GM18861 (cell line): ENCODE measurements around the gene SCMH1.
"Not testable (repeated sequence)": the region's sequence is repeated elsewhere in the genome, so short reads cannot be mapped to it uniquely, and the experiment has no call there.

Source experiments
- ATAC-seq: cut with Tn5 transposase; IDR thresholded peaks from one replicate; pipeline ENCODE4 v1.9.1; 2021; ENCODE audit not compliant: unreplicated experiment

Gene SCMH1

GRCh38 chr1:41251120-41251519, 9.0 kb upstream of the SCMH1 start:
- ATAC-seq: not testable (repeated sequence)

GRCh38 chr1:41249319-41249718, 7.2 kb upstream of the SCMH1 start:
- ATAC-seq: no peak

- ATAC-seq: no peak
Observed at GRCh38 chr1:41246568-41246967, 4.5 kb upstream of the SCMH1 start.

- ATAC-seq: no peak
Observed at GRCh38 chr1:41245659-41246058, 3.6 kb upstream of the SCMH1 start.

- ATAC-seq: no peak
Observed at GRCh38 chr1:41243079-41243385, 926 bp upstream of the SCMH1 start.

GRCh38 chr1:41242342-41243078, 404 bp upstream of the SCMH1 start:
- no peak for ATAC-seq

GRCh38 chr1:41241354-41241748, 755 bp downstream of the SCMH1 start:
- ATAC-seq: no peak

- ATAC-seq: no peak
Observed at GRCh38 chr1:41240781-41241353, 1.2 kb downstream of the SCMH1 start.

- no peak for ATAC-seq
Observed at GRCh38 chr1:41239988-41240610, 2.0 kb downstream of the SCMH1 start.

- no peak for ATAC-seq
Observed at GRCh38 chr1:41238311-41238988, 3.7 kb downstream of the SCMH1 start.

GRCh38 chr1:41236781-41237180, 5.3 kb downstream of the SCMH1 start:
- ATAC-seq: no peak

- ATAC-seq: no peak
Observed at GRCh38 chr1:41235893-41236292, 6.2 kb downstream of the SCMH1 start.

GRCh38 chr1:41233708-41234107, 8.4 kb downstream of the SCMH1 start:
- no peak for ATAC-seq

GRCh38 chr1:41232305-41232704, 9.8 kb downstream of the SCMH1 start:
- ATAC-seq: no peak

- ATAC-seq: no peak
Observed at GRCh38 chr1:41230656-41231055, 11.4 kb downstream of the SCMH1 start.

GRCh38 chr1:41229219-41229618, 12.9 kb downstream of the SCMH1 start:
- ATAC-seq: not testable (repeated sequence)

GRCh38 chr1:41226815-41227434, 15.2 kb downstream of the SCMH1 start:
- ATAC-seq: no peak

GRCh38 chr1:41225495-41225894, 16.6 kb downstream of the SCMH1 start:
- no peak for ATAC-seq

GRCh38 chr1:41222496-41222895, 19.6 kb downstream of the SCMH1 start:
- no peak for ATAC-seq

- no peak for ATAC-seq
Observed at GRCh38 chr1:41221995-41222394, 20.1 kb downstream of the SCMH1 start.

GRCh38 chr1:41218152-41218551, 24.0 kb downstream of the SCMH1 start:
- ATAC-seq: no peak

GRCh38 chr1:41217441-41217840, 24.7 kb downstream of the SCMH1 start:
- no peak for ATAC-seq
